SIG-M5 (cell line): Measurements from ENCODE around the gene HUS1.
"Not testable (repeated sequence)": the region's sequence is repeated elsewhere in the genome, so short reads cannot be mapped to it uniquely, and the experiment has no call there.

Experiments
- DNase-seq: peaks from one replicate; lab custom pipeline; 2025; lab: John Stamatoyannopoulos, UW

HUS1 gene

GRCh38 chr7:47944536-47945260 lies 34.7 kb downstream of the HUS1 start:
- no peak for DNase-seq

- DNase-seq = no peak
Observed at GRCh38 chr7:47943676-47944474, 35.5 kb downstream of the HUS1 start.

GRCh38 chr7:47942651-47943050 lies 36.8 kb downstream of the HUS1 start:
- not testable (repeated sequence) for DNase-seq

- no peak for DNase-seq
Observed at GRCh38 chr7:47942132-47942531, 37.3 kb downstream of the HUS1 start.

GRCh38 chr7:47941136-47941844 lies 38.1 kb downstream of the HUS1 start:
- DNase-seq = no peak

- no peak for DNase-seq
Observed at GRCh38 chr7:47940088-47941013, 39.1 kb downstream of the HUS1 start.

- DNase-seq = no peak
Observed at GRCh38 chr7:47939425-47940036, 39.9 kb downstream of the HUS1 start.

GRCh38 chr7:47938574-47939165 lies 40.7 kb downstream of the HUS1 start:
- no peak for DNase-seq

GRCh38 chr7:47937711-47938573 lies 41.5 kb downstream of the HUS1 start:
- no peak for DNase-seq

- DNase-seq = no peak
Observed at GRCh38 chr7:47937065-47937687, 42.2 kb downstream of the HUS1 start.

GRCh38 chr7:47936323-47936722 lies 43.1 kb downstream of the HUS1 start:
- no peak for DNase-seq

GRCh38 chr7:47935336-47935735 lies 44.1 kb downstream of the HUS1 start:
- DNase-seq = no peak

- no peak for DNase-seq
Observed at GRCh38 chr7:47934831-47935230, 44.6 kb downstream of the HUS1 start.

- no peak for DNase-seq
Observed at GRCh38 chr7:47933215-47933614, 46.2 kb downstream of the HUS1 start.

- DNase-seq = no peak
Observed at GRCh38 chr7:47932466-47933037, 46.9 kb downstream of the HUS1 start.

- no peak for DNase-seq
Observed at GRCh38 chr7:47932016-47932415, 47.4 kb downstream of the HUS1 start.

GRCh38 chr7:47931005-47932004 lies 48.1 kb downstream of the HUS1 start:
- no peak for DNase-seq

- DNase-seq = no peak
Observed at GRCh38 chr7:47924266-47924665, 55.1 kb downstream of the HUS1 start.
